Measurements from ENCODE around the gene HCFC1R1. TPM values are rescaled to one million over a fixed set of nuclear protein-coding genes. Genes with fewer than 3 reads are reported as not detected.
A peak's percentile ranks its signal among the peaks of the same experiment; 100 is the strongest.

Gene HCFC1R1
- total RNA-seq, 1 donor from 2014 or later: 47.0 TPM

- Histone ChIP-seq H3K27me3 (ENCODE audit: insufficient read depth, low read length) (no peaks in the 10 kb centered on the region), H3K4me2 (ENCODE audit: low read length) (peak overlapping the region; percentile 88), H2AFZ (ENCODE audit: low read depth, low read length) (no peak overlapping the region), H3K27ac (ENCODE audit: low read depth, low read length) (peak overlapping the region; percentile 100), H3K4me1 (ENCODE audit: insufficient read depth, low read length) (peaks cover 29% of the 10 kb centered on the region), H3K4me3 (ENCODE audit: insufficient read depth, low read depth, low read length) (peak overlapping the region; percentile 94), H3K9ac (ENCODE audit: low read length) (peak overlapping the region; percentile 99), H3K36me3 (ENCODE audit: insufficient read depth, low read length) (no peaks in the 10 kb centered on the region), H4K20me1 (ENCODE audit: insufficient read depth, low read length) (peaks cover 12% of the 10 kb centered on the region), H3K9me3 (ENCODE audit: insufficient read depth, low read depth, low read length) (no peaks in the 10 kb centered on the region), H3K79me2 (ENCODE audit: insufficient read depth, low read length) (peaks cover 5% of the 10 kb centered on the region)
- Mint-ChIP-seq H3K9me3 (ENCODE audit: unreplicated experiment) (no peaks in the 10 kb centered on the region), H3K36me3 (ENCODE audit: low read depth, unreplicated experiment) (peaks cover 4% of the 10 kb centered on the region), H3K27me3 (ENCODE audit: low read depth, unreplicated experiment) (no peaks in the 10 kb centered on the region), H3K4me1 (ENCODE audit: low read depth, unreplicated experiment) (peaks cover 14% of the 10 kb centered on the region), H3K4me3 (ENCODE audit: unreplicated experiment) (peak overlapping the region; percentile 93), H3K27ac (ENCODE audit: unreplicated experiment) (peak overlapping the region; percentile 100)
- FAIRE-seq (no peak), DNase-seq (ENCODE audit: low read depth) (peak; percentile 75)
- TF ChIP-seq EZH2 (IDR thresholded peaks at IDR 0.05; ENCODE audit: insufficient read depth, low read length) (no peak), CTCF (IDR thresholded peaks at IDR 0.05; ENCODE audit: insufficient read depth, low read depth, low read length) (no peak)
Observed at GRCh38 chr16:3020604-3021448, 2.9 kb downstream of the HCFC1R1 start.

DNA sequence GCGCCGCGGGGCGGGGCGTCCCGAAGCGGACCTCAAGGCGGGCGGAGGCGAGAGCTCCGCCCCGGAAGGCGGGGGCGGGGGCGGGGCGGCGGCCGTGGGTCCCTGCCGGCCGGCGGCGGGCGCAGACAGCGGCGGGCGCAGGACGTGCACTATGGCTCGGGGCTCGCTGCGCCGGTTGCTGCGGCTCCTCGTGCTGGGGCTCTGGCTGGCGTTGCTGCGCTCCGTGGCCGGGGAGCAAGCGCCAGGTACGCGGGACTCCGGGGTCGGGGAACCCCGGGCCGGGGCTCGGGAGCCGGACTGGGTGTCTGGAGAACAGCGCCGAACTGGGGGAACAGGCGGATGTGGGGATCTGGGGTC lies 3.5 kb downstream of the HCFC1R1 start, which contains the start of gene TNFRSF12A:
TSS of gene TNFRSF12A (plus strand) at position 122 of the 357 bp plus-strand sequence. CDS start at position 152, 30 bp downstream.
- FAIRE-seq (no peak), DNase-seq (ENCODE audit: low read depth) (peak; percentile 35)
- Histone ChIP-seq H3K4me3 (ENCODE audit: insufficient read depth, low read depth, low read length) (peak within 1 kb of the TSS; percentile 94), H3K79me2 (ENCODE audit: insufficient read depth, low read length) (peaks cover 5% of the 10 kb centered on the region), H3K27ac (ENCODE audit: low read depth, low read length) (peak within 1 kb of the TSS; percentile 100), H2AFZ (ENCODE audit: low read depth, low read length) (peak within 1 kb of the TSS; percentile 68), H4K20me1 (ENCODE audit: insufficient read depth, low read length) (peaks cover 7% of the 10 kb centered on the region), H3K4me1 (ENCODE audit: insufficient read depth, low read length) (peaks cover 29% of the 10 kb centered on the region), H3K4me2 (ENCODE audit: low read length) (peak within 1 kb of the TSS; percentile 88), H3K36me3 (ENCODE audit: insufficient read depth, low read length) (no peaks in the 10 kb centered on the region), H3K9me3 (ENCODE audit: insufficient read depth, low read depth, low read length) (no peaks in the 10 kb centered on the region), H3K27me3 (ENCODE audit: insufficient read depth, low read length) (no peaks in the 10 kb centered on the region), H3K9ac (ENCODE audit: low read length) (peak within 1 kb of the TSS; percentile 99)
- TF ChIP-seq CTCF (IDR thresholded peaks at IDR 0.05; ENCODE audit: insufficient read depth, low read depth, low read length) (no peak), EZH2 (IDR thresholded peaks at IDR 0.05; ENCODE audit: insufficient read depth, low read length) (no peak)
- Mint-ChIP-seq H3K27ac (ENCODE audit: unreplicated experiment) (peak within 1 kb of the TSS; percentile 100), H3K4me3 (ENCODE audit: unreplicated experiment) (peak within 1 kb of the TSS; percentile 93), H3K27me3 (ENCODE audit: low read depth, unreplicated experiment) (no peaks in the 10 kb centered on the region), H3K9me3 (ENCODE audit: unreplicated experiment) (no peaks in the 10 kb centered on the region), H3K4me1 (ENCODE audit: low read depth, unreplicated experiment) (peaks cover 15% of the 10 kb centered on the region), H3K36me3 (ENCODE audit: low read depth, unreplicated experiment) (peaks cover 2% of the 10 kb centered on the region)
